ENCODE results near the gene LEF1. TPM values are rescaled to one million over a fixed set of nuclear protein-coding genes. Genes with fewer than 3 reads are reported as not detected.

LEF1 gene
- total RNA-seq, 1 donor from 2014 or later: 0.41 TPM

GRCh38 chr4:108099838-108100237 is 68.9 kb downstream of the LEF1 start:
- intact Hi-C loops (cut with micrococcal nuclease): no loop called here
- Histone ChIP-seq H3K9me3 (replicated peaks) (no peaks in the 10 kb centered on the region), H3K27ac (replicated peaks) (no peak overlapping the region), H3K4me3 (no peak overlapping the region), H3K36me3 (no peaks in the 10 kb centered on the region), H3K27me3 (ENCODE audit: low read depth) (peaks cover 16% of the 10 kb centered on the region), H3K4me1 (no peaks in the 10 kb centered on the region)
- TF ChIP-seq, protein P1, sequence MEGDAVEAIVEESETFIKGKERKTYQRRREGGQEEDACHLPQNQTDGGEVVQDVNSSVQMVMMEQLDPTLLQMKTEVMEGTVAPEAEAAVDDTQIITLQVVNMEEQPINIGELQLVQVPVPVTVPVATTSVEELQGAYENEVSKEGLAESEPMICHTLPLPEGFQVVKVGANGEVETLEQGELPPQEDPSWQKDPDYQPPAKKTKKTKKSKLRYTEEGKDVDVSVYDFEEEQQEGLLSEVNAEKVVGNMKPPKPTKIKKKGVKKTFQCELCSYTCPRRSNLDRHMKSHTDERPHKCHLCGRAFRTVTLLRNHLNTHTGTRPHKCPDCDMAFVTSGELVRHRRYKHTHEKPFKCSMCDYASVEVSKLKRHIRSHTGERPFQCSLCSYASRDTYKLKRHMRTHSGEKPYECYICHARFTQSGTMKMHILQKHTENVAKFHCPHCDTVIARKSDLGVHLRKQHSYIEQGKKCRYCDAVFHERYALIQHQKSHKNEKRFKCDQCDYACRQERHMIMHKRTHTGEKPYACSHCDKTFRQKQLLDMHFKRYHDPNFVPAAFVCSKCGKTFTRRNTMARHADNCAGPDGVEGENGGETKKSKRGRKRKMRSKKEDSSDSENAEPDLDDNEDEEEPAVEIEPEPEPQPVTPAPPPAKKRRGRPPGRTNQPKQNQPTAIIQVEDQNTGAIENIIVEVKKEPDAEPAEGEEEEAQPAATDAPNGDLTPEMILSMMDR (IDR thresholded peaks at IDR 0.05; ENCODE audit: borderline replicate concordance): no peak
- DNase-seq: no peak

DNA sequence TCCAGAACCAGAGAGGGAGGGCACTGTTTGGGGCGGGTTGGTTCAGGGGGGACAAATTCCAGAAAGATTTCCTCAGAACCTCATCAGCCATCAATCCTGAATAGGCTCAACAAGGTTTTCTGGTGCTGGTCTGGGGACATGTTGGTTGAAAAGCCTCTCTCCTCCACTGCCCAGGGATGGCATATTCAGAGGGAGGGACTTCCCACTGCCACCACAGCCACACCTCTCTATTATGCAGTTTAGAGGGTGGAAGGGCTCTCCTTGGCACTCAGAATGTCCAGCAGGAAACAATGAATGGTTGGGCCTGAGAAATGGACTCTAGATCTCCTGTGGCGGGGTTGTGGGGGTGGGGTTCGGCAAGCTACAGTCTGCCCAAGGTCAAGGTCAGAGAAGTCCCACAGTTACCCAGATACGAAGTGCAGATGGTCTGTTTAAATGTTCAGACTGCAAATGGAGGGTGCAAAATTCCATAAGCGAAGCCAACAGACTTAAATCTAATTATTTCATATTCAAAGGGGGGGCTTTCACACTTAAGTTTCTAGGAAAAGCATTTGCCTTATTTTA is 70.7 kb downstream of the LEF1 start:
- DNase-seq: no peak
- intact Hi-C loops (cut with micrococcal nuclease): no loop called here

GRCh38 chr4:108094923-108095482 is 73.7 kb downstream of the LEF1 start:
- Histone ChIP-seq H3K9me3 (replicated peaks) (no peaks in the 10 kb centered on the region), H3K27me3 (ENCODE audit: low read depth) (peaks cover 9% of the 10 kb centered on the region), H3K4me1 (no peaks in the 10 kb centered on the region), H3K27ac (replicated peaks) (no peak overlapping the region), H3K4me3 (no peak overlapping the region), H3K36me3 (no peaks in the 10 kb centered on the region)
- TF ChIP-seq, protein P1 (IDR thresholded peaks at IDR 0.05; ENCODE audit: borderline replicate concordance): no peak
- no peak for DNase-seq
- intact Hi-C loops (cut with micrococcal nuclease): no loop called here

More for the DNA sequence above, 70.7 kb downstream of the LEF1 start:
- Histone ChIP-seq H3K27me3 (ENCODE audit: low read depth) (peaks cover 16% of the 10 kb centered on the region), H3K27ac (replicated peaks) (no peak overlapping the region), H3K9me3 (replicated peaks) (no peaks in the 10 kb centered on the region), H3K4me3 (no peak overlapping the region), H3K4me1 (no peaks in the 10 kb centered on the region), H3K36me3 (no peaks in the 10 kb centered on the region)
- TF ChIP-seq, protein P1 (IDR thresholded peaks at IDR 0.05; ENCODE audit: borderline replicate concordance): no peak

- Histone ChIP-seq H3K4me3 (no peak overlapping the region), H3K4me1 (no peaks in the 10 kb centered on the region), H3K27me3 (ENCODE audit: low read depth) (peaks cover 9% of the 10 kb centered on the region), H3K36me3 (no peaks in the 10 kb centered on the region), H3K27ac (replicated peaks) (no peak overlapping the region), H3K9me3 (replicated peaks) (no peaks in the 10 kb centered on the region)
- DNase-seq: no peak
- TF ChIP-seq, protein P1 (IDR thresholded peaks at IDR 0.05; ENCODE audit: borderline replicate concordance): no peak
- intact Hi-C loops (cut with micrococcal nuclease): no loop called here
These were observed 74.6 kb downstream of the LEF1 start for GRCh38 chr4:108094131-108094530.

- no peak overlapping the region for H3K27ac ChIP-seq (replicated peaks)
- TF ChIP-seq, protein P1 (IDR thresholded peaks at IDR 0.05; ENCODE audit: borderline replicate concordance): no peak
- no peaks in the 10 kb centered on the region for H3K36me3 ChIP-seq
- no peaks in the 10 kb centered on the region for H3K9me3 ChIP-seq (replicated peaks)
- H3K27me3 ChIP-seq (ENCODE audit: low read depth): peaks cover 7% of the 10 kb centered on the region
- intact Hi-C loops (cut with micrococcal nuclease): no loop called here
- H3K4me1 ChIP-seq: no peaks in the 10 kb centered on the region
- no peak overlapping the region for H3K4me3 ChIP-seq
- DNase-seq: no peak
These were observed 76.4 kb downstream of the LEF1 start for GRCh38 chr4:108092288-108092687.
